Astrocyte (in vitro differentiated cells and primary cell): ENCODE measurements around the gene VPS11.

ENCODE experiments used
- CTCF ChIP-seq: IDR thresholded peaks from 2 replicates; pipeline ENCODE4 v1.5.1; 2011; ENCODE audit warnings: low read depth, mild to moderate bottlenecking, inconsistent platforms, low read length, moderate library complexity; ENCODE audit not compliant: insufficient read depth
- EZH2 ChIP-seq: IDR thresholded peaks from 2 replicates; pipeline ENCODE4 v1.6.1; 2012; ENCODE audit warnings: mild to moderate bottlenecking, low read length, inconsistent platforms; ENCODE audit not compliant: insufficient read depth

GRCh38 chr11:119056421-119056999 is 11.1 kb upstream of the VPS11 start:
- TF ChIP-seq CTCF = no peak
- TF ChIP-seq EZH2 = no peak
